ENCODE data around the gene AP2A2. TPM values are rescaled to one million over a fixed set of nuclear protein-coding genes. Genes with fewer than 3 reads are reported as not detected.

The AP2A2 gene
- total RNA-seq, 1 experiment from 2014 or later: 47.1 TPM

- TF ChIP-seq PREB (CRISPR knock-in tag; IDR thresholded peaks at IDR 0.05; ENCODE audit: borderline replicate concordance) (no peak), TEAD4 (CRISPR knock-in tag; IDR thresholded peaks at IDR 0.05) (no peak), FOXP1 (CRISPR knock-in tag; IDR thresholded peaks at IDR 0.05; ENCODE audit: borderline replicate concordance) (no peak), CREB1 (CRISPR knock-in tag; IDR thresholded peaks at IDR 0.05) (no peak), ETV6 (CRISPR knock-in tag; IDR thresholded peaks at IDR 0.05) (no peak), TEAD1 (CRISPR knock-in tag; IDR thresholded peaks at IDR 0.05) (no peak), SOX15 (CRISPR knock-in tag; IDR thresholded peaks at IDR 0.05) (no peak), TP53 (CRISPR knock-in tag; IDR thresholded peaks at IDR 0.05) (no peak), CDX4 (CRISPR knock-in tag; IDR thresholded peaks at IDR 0.05; ENCODE audit: borderline replicate concordance) (no peak), ZNF121 (CRISPR knock-in tag; IDR thresholded peaks at IDR 0.05) (no peak), GABPB1 (CRISPR knock-in tag; IDR thresholded peaks at IDR 0.05) (no peak), ERG (CRISPR knock-in tag; IDR thresholded peaks at IDR 0.05) (no peak), ELF4 (CRISPR knock-in tag; IDR thresholded peaks at IDR 0.05; ENCODE audit: low read depth) (no peak)
- TF ChIP-seq, protein P1, sequence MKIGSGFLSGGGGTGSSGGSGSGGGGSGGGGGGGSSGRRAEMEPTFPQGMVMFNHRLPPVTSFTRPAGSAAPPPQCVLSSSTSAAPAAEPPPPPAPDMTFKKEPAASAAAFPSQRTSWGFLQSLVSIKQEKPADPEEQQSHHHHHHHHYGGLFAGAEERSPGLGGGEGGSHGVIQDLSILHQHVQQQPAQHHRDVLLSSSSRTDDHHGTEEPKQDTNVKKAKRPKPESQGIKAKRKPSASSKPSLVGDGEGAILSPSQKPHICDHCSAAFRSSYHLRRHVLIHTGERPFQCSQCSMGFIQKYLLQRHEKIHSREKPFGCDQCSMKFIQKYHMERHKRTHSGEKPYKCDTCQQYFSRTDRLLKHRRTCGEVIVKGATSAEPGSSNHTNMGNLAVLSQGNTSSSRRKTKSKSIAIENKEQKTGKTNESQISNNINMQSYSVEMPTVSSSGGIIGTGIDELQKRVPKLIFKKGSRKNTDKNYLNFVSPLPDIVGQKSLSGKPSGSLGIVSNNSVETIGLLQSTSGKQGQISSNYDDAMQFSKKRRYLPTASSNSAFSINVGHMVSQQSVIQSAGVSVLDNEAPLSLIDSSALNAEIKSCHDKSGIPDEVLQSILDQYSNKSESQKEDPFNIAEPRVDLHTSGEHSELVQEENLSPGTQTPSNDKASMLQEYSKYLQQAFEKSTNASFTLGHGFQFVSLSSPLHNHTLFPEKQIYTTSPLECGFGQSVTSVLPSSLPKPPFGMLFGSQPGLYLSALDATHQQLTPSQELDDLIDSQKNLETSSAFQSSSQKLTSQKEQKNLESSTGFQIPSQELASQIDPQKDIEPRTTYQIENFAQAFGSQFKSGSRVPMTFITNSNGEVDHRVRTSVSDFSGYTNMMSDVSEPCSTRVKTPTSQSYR (CRISPR knock-in tag; IDR thresholded peaks at IDR 0.05): no peak
- TF ChIP-seq, protein P2, sequence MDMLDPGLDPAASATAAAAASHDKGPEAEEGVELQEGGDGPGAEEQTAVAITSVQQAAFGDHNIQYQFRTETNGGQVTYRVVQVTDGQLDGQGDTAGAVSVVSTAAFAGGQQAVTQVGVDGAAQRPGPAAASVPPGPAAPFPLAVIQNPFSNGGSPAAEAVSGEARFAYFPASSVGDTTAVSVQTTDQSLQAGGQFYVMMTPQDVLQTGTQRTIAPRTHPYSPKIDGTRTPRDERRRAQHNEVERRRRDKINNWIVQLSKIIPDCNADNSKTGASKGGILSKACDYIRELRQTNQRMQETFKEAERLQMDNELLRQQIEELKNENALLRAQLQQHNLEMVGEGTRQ (CRISPR knock-in tag; IDR thresholded peaks at IDR 0.05): no peak
- TF ChIP-seq, protein P3, sequence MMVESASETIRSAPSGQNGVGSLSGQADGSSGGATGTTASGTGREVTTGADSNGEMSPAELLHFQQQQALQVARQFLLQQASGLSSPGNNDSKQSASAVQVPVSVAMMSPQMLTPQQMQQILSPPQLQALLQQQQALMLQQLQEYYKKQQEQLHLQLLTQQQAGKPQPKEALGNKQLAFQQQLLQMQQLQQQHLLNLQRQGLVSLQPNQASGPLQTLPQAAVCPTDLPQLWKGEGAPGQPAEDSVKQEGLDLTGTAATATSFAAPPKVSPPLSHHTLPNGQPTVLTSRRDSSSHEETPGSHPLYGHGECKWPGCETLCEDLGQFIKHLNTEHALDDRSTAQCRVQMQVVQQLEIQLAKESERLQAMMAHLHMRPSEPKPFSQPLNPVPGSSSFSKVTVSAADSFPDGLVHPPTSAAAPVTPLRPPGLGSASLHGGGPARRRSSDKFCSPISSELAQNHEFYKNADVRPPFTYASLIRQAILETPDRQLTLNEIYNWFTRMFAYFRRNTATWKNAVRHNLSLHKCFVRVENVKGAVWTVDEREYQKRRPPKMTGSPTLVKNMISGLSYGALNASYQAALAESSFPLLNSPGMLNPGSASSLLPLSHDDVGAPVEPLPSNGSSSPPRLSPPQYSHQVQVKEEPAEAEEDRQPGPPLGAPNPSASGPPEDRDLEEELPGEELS (CRISPR knock-in tag; IDR thresholded peaks at IDR 0.05): no peak
- TF ChIP-seq, protein P4, sequence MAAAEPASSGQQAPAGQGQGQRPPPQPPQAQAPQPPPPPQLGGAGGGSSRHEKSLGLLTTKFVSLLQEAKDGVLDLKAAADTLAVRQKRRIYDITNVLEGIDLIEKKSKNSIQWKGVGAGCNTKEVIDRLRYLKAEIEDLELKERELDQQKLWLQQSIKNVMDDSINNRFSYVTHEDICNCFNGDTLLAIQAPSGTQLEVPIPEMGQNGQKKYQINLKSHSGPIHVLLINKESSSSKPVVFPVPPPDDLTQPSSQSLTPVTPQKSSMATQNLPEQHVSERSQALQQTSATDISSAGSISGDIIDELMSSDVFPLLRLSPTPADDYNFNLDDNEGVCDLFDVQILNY (CRISPR knock-in tag; IDR thresholded peaks at IDR 0.05): no peak
- TF ChIP-seq, protein P5, sequence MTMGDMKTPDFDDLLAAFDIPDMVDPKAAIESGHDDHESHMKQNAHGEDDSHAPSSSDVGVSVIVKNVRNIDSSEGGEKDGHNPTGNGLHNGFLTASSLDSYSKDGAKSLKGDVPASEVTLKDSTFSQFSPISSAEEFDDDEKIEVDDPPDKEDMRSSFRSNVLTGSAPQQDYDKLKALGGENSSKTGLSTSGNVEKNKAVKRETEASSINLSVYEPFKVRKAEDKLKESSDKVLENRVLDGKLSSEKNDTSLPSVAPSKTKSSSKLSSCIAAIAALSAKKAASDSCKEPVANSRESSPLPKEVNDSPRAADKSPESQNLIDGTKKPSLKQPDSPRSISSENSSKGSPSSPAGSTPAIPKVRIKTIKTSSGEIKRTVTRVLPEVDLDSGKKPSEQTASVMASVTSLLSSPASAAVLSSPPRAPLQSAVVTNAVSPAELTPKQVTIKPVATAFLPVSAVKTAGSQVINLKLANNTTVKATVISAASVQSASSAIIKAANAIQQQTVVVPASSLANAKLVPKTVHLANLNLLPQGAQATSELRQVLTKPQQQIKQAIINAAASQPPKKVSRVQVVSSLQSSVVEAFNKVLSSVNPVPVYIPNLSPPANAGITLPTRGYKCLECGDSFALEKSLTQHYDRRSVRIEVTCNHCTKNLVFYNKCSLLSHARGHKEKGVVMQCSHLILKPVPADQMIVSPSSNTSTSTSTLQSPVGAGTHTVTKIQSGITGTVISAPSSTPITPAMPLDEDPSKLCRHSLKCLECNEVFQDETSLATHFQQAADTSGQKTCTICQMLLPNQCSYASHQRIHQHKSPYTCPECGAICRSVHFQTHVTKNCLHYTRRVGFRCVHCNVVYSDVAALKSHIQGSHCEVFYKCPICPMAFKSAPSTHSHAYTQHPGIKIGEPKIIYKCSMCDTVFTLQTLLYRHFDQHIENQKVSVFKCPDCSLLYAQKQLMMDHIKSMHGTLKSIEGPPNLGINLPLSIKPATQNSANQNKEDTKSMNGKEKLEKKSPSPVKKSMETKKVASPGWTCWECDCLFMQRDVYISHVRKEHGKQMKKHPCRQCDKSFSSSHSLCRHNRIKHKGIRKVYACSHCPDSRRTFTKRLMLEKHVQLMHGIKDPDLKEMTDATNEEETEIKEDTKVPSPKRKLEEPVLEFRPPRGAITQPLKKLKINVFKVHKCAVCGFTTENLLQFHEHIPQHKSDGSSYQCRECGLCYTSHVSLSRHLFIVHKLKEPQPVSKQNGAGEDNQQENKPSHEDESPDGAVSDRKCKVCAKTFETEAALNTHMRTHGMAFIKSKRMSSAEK (CRISPR knock-in tag; IDR thresholded peaks at IDR 0.05; ENCODE audit: borderline replicate concordance): no peak
- DNase-seq (ENCODE audit: low spot score) (no peak), ATAC-seq (no peak)
- Mint-ChIP-seq H3K27me3 (ENCODE audit: low read depth) (no peaks in the 10 kb centered on the region), H3K9me3 (peaks cover 6% of the 10 kb centered on the region), H3K36me3 (no peaks in the 10 kb centered on the region), H3K4me1 (no peaks in the 10 kb centered on the region), H3K4me3 (no peak overlapping the region), H3K27ac (no peak overlapping the region)
- ChIA-PET POLR2A (no interaction called here), CTCF (no interaction called here)
Observed at GRCh38 chr11:1030556-1030955, 104.9 kb downstream of the AP2A2 start.

Measured in WTC11 (cell line).